Esophagus muscularis mucosa (tissue), 3 donors: ENCODE data around the gene RAPGEF2.

Experiments
- CTCF ChIP-seq, 3 experiments: fragments of 200-600 bp in 2 of 3; fragments of 450-650 bp in 1 of 3; sonication (generic) in 2 of 3; IDR thresholded peaks; one replicate each; pipeline ENCODE4 v1.5.1; 2017 to 2019; ENCODE audit warnings: antibody characterized with exemption in 3 of 3, mild to moderate bottlenecking in 2 of 3, moderate library complexity in 1 of 3
- POLR2A ChIP-seq: fragments of 450-650 bp; IDR thresholded peaks from one replicate; pipeline ENCODE4 v1.6.1; 2017; ENCODE audit warnings: antibody characterized with exemption, moderate library complexity, mild to moderate bottlenecking, low read depth
- POLR2AphosphoS5 ChIP-seq, 2 donors: sonication (generic); formaldehyde crosslinking; IDR thresholded peaks; one replicate each; pipeline ENCODE4 v1.6.1; 2017; ENCODE audit warnings: antibody characterized with exemption in 2 of 2

GRCh38 chr4:159237975-159238374, 135.1 kb downstream of the RAPGEF2 start:
- TF ChIP-seq CTCF (IDR thresholded peaks at IDR 0.05) (no peak), POLR2A (no peak), POLR2AphosphoS5 (IDR thresholded peaks at IDR 0.05) (no peak)
